Adrenal gland (tissue), 12 donors: ENCODE measurements around the gene SYT1. TPM values are rescaled to one million over a fixed set of nuclear protein-coding genes. Genes with fewer than 3 reads are reported as not detected.

Source experiments
- DNase-seq, 7 donors: peaks; one replicate each; pipeline ENCODE4 v3.0.0-alpha.2; 2019 to 2020
- H3K27ac ChIP-seq, 5 donors: fragments of 200-600 bp; sonication (generic) in 4 of 5; 1 replicate in 3 of 5; 2 replicates in 2 of 5; pipeline versions ENCODE4 v1.5.1 to v1.8.0; 2016 to 2020; ENCODE audit warnings: mild to moderate bottlenecking in 1 of 5
- H3K27me3 ChIP-seq: fragments of 200-600 bp; 2 replicates; pipeline ENCODE4 v1.8.0; 2021
- H3K36me3 ChIP-seq, 2 donors: fragments of 200-600 bp; replicated peaks in 1 of 2; 1 replicate in 1 of 2; 2 replicates in 1 of 2; pipeline versions ENCODE4 v1.5.1 to v1.8.0; 2018 to 2022
- H3K4me1 ChIP-seq, 2 donors: fragments of 200-600 bp; replicated peaks in 1 of 2; 1 replicate in 1 of 2; 2 replicates in 1 of 2; pipeline versions ENCODE4 v1.5.1 to v1.8.0; 2018 to 2021
- H3K4me3 ChIP-seq, 4 donors: fragments of 200-600 bp; sonication (generic) in 3 of 4; one replicate each; pipeline ENCODE4 v1.5.1; 2016 to 2018
- H3K9me3 ChIP-seq, 3 donors: fragments of 200-600 bp; sonication (generic) in 1 of 3; replicated peaks in 1 of 3; 1 replicate in 2 of 3; 2 replicates in 1 of 3; pipeline versions ENCODE4 v1.5.1 to v1.8.0; 2016 to 2021
- CTCF ChIP-seq, 6 experiments: fragments of 450-650 bp in 4 of 6; fragments of 200-600 bp in 2 of 6; sonication (generic) in 1 of 6; IDR thresholded peaks; 1 replicate in 5 of 6; 2 replicates in 1 of 6; pipeline versions ENCODE4 v1.5.1 to v1.8.0; 2016 to 2021; ENCODE audit warnings: antibody characterized with exemption in 6 of 6, mild to moderate bottlenecking in 2 of 6, moderate library complexity in 1 of 6
- POLR2A ChIP-seq, 2 donors: fragments of 450-650 bp; IDR thresholded peaks; one replicate each; pipeline ENCODE4 v1.6.1; 2017; ENCODE audit warnings: antibody characterized with exemption in 2 of 2, mild to moderate bottlenecking in 2 of 2, moderate library complexity in 1 of 2
- WGBS, 4 donors: extraction: QIAGEN DNeasy Blood & Tissue Kit in 2 of 4; methylation state at CpG; one replicate each; pipeline versions ENCODE4 v1.1.5 to v1.1.7; 2013 to 2017; 5-methylcytosine and 5-hydroxymethylcytosine counted together
- intact Hi-C, 2 donors: fragments of 100-400 bp; cut with DNase I; formaldehyde crosslinking; loops; one replicate each; pipeline versions ENCODE4 v1.14.1 to v1.15.0; 2022 to 2023
- polyA plus RNA-seq, 3 donors: library from polyadenylated mRNA; stranded (reverse); fragments of 200-250 nt in 2 of 3; fragments of 350-450 nt in 1 of 3; fragmentation: Illumina TruSeq in 1 of 3; extraction: RNeasy Lipid Tissue Mini Kit (QIAGEN cat#74804) in 1 of 3; gene quantifications; one replicate each; pipeline ENCODE4 v1.2.3, GENCODE V29; 2013 to 2014
- total RNA-seq, 9 donors: library from RNA; depleted of rRNA in 4 of 9; stranded (reverse); fragments of >200 nt in 4 of 9; fragments of 120-200 nt in 1 of 9; fragmentation: NEBNext Ultra II Directional in 1 of 9; extraction: Animal tissue kit (Norgen Biotek cat#: 25700) in 1 of 9; gene quantifications; one replicate each; pipeline versions ENCODE4 v1.1.0 to v1.2.4, GENCODE V29; 2013 to 2023
- donor health status: healthy with polysubstance abuse.
- donor health status: Bipolar disorder and iron deficiency.
- donor health status: DM: yes; HTN: yes; CAD: no.
- donor health status: DM: no; HTN: no; CAD: no.
- donor health status: DM: no; HTN: no; CAD: no.
- donor health status: DM: yes; HTN: yes; CAD: no.

The SYT1 gene
- total and polyA plus RNA-seq, 12 donors, result 0.42 to 22.3 (median 4.6) TPM

GRCh38 chr12:78914859-78915331 is 50.3 kb downstream of the SYT1 start:
- intact Hi-C loops, result no loop called here
- WGBS, 4 donors, result 13 to 21% (median 19%) methylated on average over 1 of the region's 1 CpG
- TF ChIP-seq POLR2A (IDR thresholded peaks at IDR 0.05), result no peak
- no peak for TF ChIP-seq CTCF (IDR thresholded peaks at IDR 0.05)
- H3K36me3 ChIP-seq, result no peaks in the 10 kb centered on the region
- no peak overlapping the region for H3K4me3 ChIP-seq
- no peaks in the 10 kb centered on the region for H3K4me1 ChIP-seq
- H3K9me3 ChIP-seq, result no peaks in the 10 kb centered on the region
- no peak overlapping the region for H3K27ac ChIP-seq
- no peak for DNase-seq
- no peaks in the 10 kb centered on the region for H3K27me3 ChIP-seq

- no peak for TF ChIP-seq POLR2A (IDR thresholded peaks at IDR 0.05)
- no peak for TF ChIP-seq CTCF (IDR thresholded peaks at IDR 0.05)
- intact Hi-C loops, result no loop called here
- 51 to 70% (median 60%) methylated on average over 3 of the region's 3 CpGs for WGBS, 4 donors
These were observed 52.4 kb downstream of the SYT1 start for GRCh38 chr12:78916845-78917480.

GRCh38 chr12:78917513-78917912 is 52.9 kb downstream of the SYT1 start:
- H3K4me1 ChIP-seq, result no peaks in the 10 kb centered on the region
- 57 to 73% (median 69%) methylated on average over 5 of the region's 5 CpGs for WGBS, 4 donors
- no peak for DNase-seq
- intact Hi-C loops, result no loop called here
- H3K9me3 ChIP-seq, result no peaks in the 10 kb centered on the region
- no peak overlapping the region for H3K27ac ChIP-seq
- H3K36me3 ChIP-seq, result no peaks in the 10 kb centered on the region
- H3K27me3 ChIP-seq, result no peaks in the 10 kb centered on the region
- no peak overlapping the region for H3K4me3 ChIP-seq
- TF ChIP-seq POLR2A (IDR thresholded peaks at IDR 0.05) (no peak), CTCF (IDR thresholded peaks at IDR 0.05) (no peak)

More at GRCh38 chr12:78916845-78917480, 52.4 kb downstream of the SYT1 start:
- H3K4me1 ChIP-seq, result no peaks in the 10 kb centered on the region
- H3K36me3 ChIP-seq, result no peaks in the 10 kb centered on the region
- no peaks in the 10 kb centered on the region for H3K27me3 ChIP-seq
- no peak overlapping the region for H3K4me3 ChIP-seq
- no peak for DNase-seq
- no peak overlapping the region for H3K27ac ChIP-seq
- no peaks in the 10 kb centered on the region for H3K9me3 ChIP-seq

GRCh38 chr12:78918268-78918667 is 53.7 kb downstream of the SYT1 start:
- no peak for DNase-seq
- Histone ChIP-seq H3K27ac (no peak overlapping the region), H3K27me3 (no peaks in the 10 kb centered on the region), H3K4me1 (no peaks in the 10 kb centered on the region), H3K4me3 (no peak overlapping the region), H3K36me3 (no peaks in the 10 kb centered on the region), H3K9me3 (no peaks in the 10 kb centered on the region)
- intact Hi-C loops, result no loop called here
- WGBS, 4 donors, result 86 to 100% (median 90%) methylated on average over 2 of the region's 2 CpGs
- TF ChIP-seq CTCF (IDR thresholded peaks at IDR 0.05), result no peak
- TF ChIP-seq POLR2A (IDR thresholded peaks at IDR 0.05), result no peak
